BLaER1 treated with 17β-estradiol and CSF1 and Interleukin-3, amounts not matched to agents 10 nM and 100 nM (cell line): ENCODE measurements around the gene DTX4.

Experiments used
- H3K27ac ChIP-seq, 11 experiments: shearing (Covaris generic); formaldehyde crosslinking; 2 replicates each; pipeline ENCODE4 v1.8.1; 2022
- H3K27me3 ChIP-seq, 11 experiments: shearing (Covaris generic); formaldehyde crosslinking; 2 replicates each; pipeline ENCODE4 v1.8.1; 2022
- H3K36me3 ChIP-seq, 11 experiments: shearing (Covaris generic); formaldehyde crosslinking; 2 replicates each; pipeline ENCODE4 v1.8.1; 2022
- H3K4me1 ChIP-seq, 10 experiments: shearing (Covaris generic); formaldehyde crosslinking; 2 replicates each; pipeline ENCODE4 v1.8.1; 2022
- H3K4me2 ChIP-seq, 11 experiments: shearing (Covaris generic); formaldehyde crosslinking; 2 replicates each; pipeline ENCODE4 v1.8.1; 2022
- H3K4me3 ChIP-seq, 10 experiments: shearing (Covaris generic); formaldehyde crosslinking; 2 replicates each; pipeline ENCODE4 v1.8.1; 2022
- H3K9ac ChIP-seq, 11 experiments: shearing (Covaris generic); formaldehyde crosslinking; 2 replicates each; pipeline ENCODE4 v1.8.1; 2022
- H3K9me3 ChIP-seq, 11 experiments: shearing (Covaris generic); formaldehyde crosslinking; replicated peaks in 1 of 11; 2 replicates each; pipeline ENCODE4 v1.8.1; 2022
- H4K20me1 ChIP-seq, 11 experiments: shearing (Covaris generic); formaldehyde crosslinking; 2 replicates each; pipeline ENCODE4 v1.8.1; 2022
- Cebpa-rat ChIP-seq, 11 experiments: shearing (Covaris generic); IDR thresholded peaks; 2 replicates each; pipeline ENCODE4 v1.8.1; 2022

Gene DTX4

GRCh38 chr11:59221441-59221840 is 49.5 kb downstream of the DTX4 start:
- Histone ChIP-seq H3K4me3 (no peak overlapping the region), H3K4me1 (peaks cover 39 to 97% (median 67%) of the 10 kb centered on the region in 10 experiments), H3K36me3 (no peaks in the 10 kb centered on the region), H3K9ac (peak overlapping the region in 3 of 11 experiments; percentile 71 to 86 (median 83); a peak in 4 of 22 replicates), H3K27ac (peak overlapping the region in 6 of 11 experiments; percentile 68 to 98 (median 88); a peak in 10 of 22 replicates), H4K20me1 (no peaks in the 10 kb centered on the region), H3K9me3 (peaks cover 0 to 10% (median 0%) of the 10 kb centered on the region in 11 experiments; a peak in 6 of 22 replicates), H3K4me2 (peak overlapping the region in 6 of 11 experiments; percentile 1 to 90 (median 79); a peak in 11 of 22 replicates), H3K27me3 (no peaks in the 10 kb centered on the region)
- no peak for TF ChIP-seq Cebpa-rat (IDR thresholded peaks at IDR 0.05)

GRCh38 chr11:59222464-59223060 is 50.6 kb downstream of the DTX4 start:
- H3K9me3 ChIP-seq, result peaks cover 0 to 10% (median 0%) of the 10 kb centered on the region in 11 experiments; a peak in 6 of 22 replicates
- TF ChIP-seq Cebpa-rat (IDR thresholded peaks at IDR 0.05), result no peak; a peak in 1 of 22 replicates
- H3K4me3 ChIP-seq, result no peak overlapping the region
- H3K9ac ChIP-seq, result peak overlapping the region in 6 of 11 experiments; percentile 15 to 87 (median 66); a peak in 10 of 22 replicates
- no peaks in the 10 kb centered on the region for H3K27me3 ChIP-seq
- no peaks in the 10 kb centered on the region for H4K20me1 ChIP-seq
- H3K4me1 ChIP-seq, result peaks cover 28 to 96% (median 58%) of the 10 kb centered on the region in 10 experiments
- H3K36me3 ChIP-seq, result no peaks in the 10 kb centered on the region
- H3K27ac ChIP-seq, result peak overlapping the region in 9 of 11 experiments; percentile 11 to 98 (median 80); a peak in 16 of 22 replicates
- peak overlapping the region; percentile 14 to 90 (median 48); a peak in 18 of 22 replicates for H3K4me2 ChIP-seq

- H3K4me1 ChIP-seq, result peaks cover 23 to 90% (median 52%) of the 10 kb centered on the region in 10 experiments; a peak in 17 of 20 replicates
- no peaks in the 10 kb centered on the region for H3K27me3 ChIP-seq
- peak overlapping the region in 6 of 11 experiments; percentile 7 to 87 (median 66); a peak in 11 of 22 replicates for H3K9ac ChIP-seq
- no peaks in the 10 kb centered on the region for H3K36me3 ChIP-seq
- H4K20me1 ChIP-seq, result no peaks in the 10 kb centered on the region
- H3K4me2 ChIP-seq, result peak overlapping the region; percentile 17 to 86 (median 48); a peak in 19 of 22 replicates
- H3K4me3 ChIP-seq, result no peak overlapping the region
- peaks cover 0 to 10% (median 0%) of the 10 kb centered on the region in 11 experiments; a peak in 6 of 22 replicates for H3K9me3 ChIP-seq
- peak overlapping the region in 9 of 11 experiments; percentile 11 to 98 (median 80); a peak in 16 of 22 replicates for H3K27ac ChIP-seq
- TF ChIP-seq Cebpa-rat (IDR thresholded peaks at IDR 0.05), result no peak
These were observed 51.2 kb downstream of the DTX4 start for GRCh38 chr11:59223177-59223576.

- peak overlapping the region in 8 of 11 experiments; percentile 36 to 98 (median 80); a peak in 14 of 22 replicates for H3K27ac ChIP-seq
- peaks cover 0 to 10% (median 0%) of the 10 kb centered on the region in 11 experiments; a peak in 6 of 22 replicates for H3K9me3 ChIP-seq
- no peaks in the 10 kb centered on the region for H4K20me1 ChIP-seq
- no peak for TF ChIP-seq Cebpa-rat (IDR thresholded peaks at IDR 0.05)
- no peaks in the 10 kb centered on the region for H3K36me3 ChIP-seq
- H3K4me2 ChIP-seq, result peak overlapping the region; percentile 29 to 86 (median 51); a peak in 18 of 22 replicates
- no peaks in the 10 kb centered on the region for H3K27me3 ChIP-seq
- peaks cover 20 to 85% (median 48%) of the 10 kb centered on the region in 10 experiments; a peak in 17 of 20 replicates for H3K4me1 ChIP-seq
- peak overlapping the region in 4 of 11 experiments; percentile 61 to 87 (median 76); a peak in 7 of 22 replicates for H3K9ac ChIP-seq
- 0 out of 20 replicates have a peak overlapping the region, but pooled peaks of 1 of the 10 experiments have one; percentile 0 for H3K4me3 ChIP-seq
These were observed 51.7 kb downstream of the DTX4 start for GRCh38 chr11:59223611-59224010.

- H3K9me3 ChIP-seq, result peaks cover 0 to 10% (median 4%) of the 10 kb centered on the region in 11 experiments; a peak in 7 of 22 replicates
- no peaks in the 10 kb centered on the region for H3K27me3 ChIP-seq
- H3K27ac ChIP-seq, result peak overlapping the region in 10 of 11 experiments; percentile 7 to 98 (median 74); a peak in 17 of 22 replicates
- H3K4me2 ChIP-seq, result peak overlapping the region; percentile 29 to 86 (median 51)
- TF ChIP-seq Cebpa-rat (IDR thresholded peaks at IDR 0.05), result no peak
- H3K4me1 ChIP-seq, result peaks cover 20 to 83% (median 41%) of the 10 kb centered on the region in 10 experiments; a peak in 17 of 20 replicates
- no peaks in the 10 kb centered on the region for H3K36me3 ChIP-seq
- H3K9ac ChIP-seq, result peak overlapping the region in 5 of 11 experiments; percentile 38 to 87 (median 71); a peak in 9 of 22 replicates
- no peak overlapping the region for H3K4me3 ChIP-seq
- H4K20me1 ChIP-seq, result no peaks in the 10 kb centered on the region
These were observed 52.5 kb downstream of the DTX4 start for GRCh38 chr11:59224351-59224928.

- peaks cover 20 to 80% (median 41%) of the 10 kb centered on the region in 10 experiments; a peak in 17 of 20 replicates for H3K4me1 ChIP-seq
- H3K27ac ChIP-seq, result peak overlapping the region in 9 of 11 experiments; percentile 7 to 98 (median 80); a peak in 13 of 22 replicates
- no peak overlapping the region for H3K4me3 ChIP-seq
- peak overlapping the region in 7 of 11 experiments; percentile 29 to 86 (median 77); a peak in 11 of 22 replicates for H3K4me2 ChIP-seq
- no peaks in the 10 kb centered on the region for H3K36me3 ChIP-seq
- no peak for TF ChIP-seq Cebpa-rat (IDR thresholded peaks at IDR 0.05)
- peaks cover 0 to 13% (median 4%) of the 10 kb centered on the region in 11 experiments; a peak in 7 of 22 replicates for H3K9me3 ChIP-seq
- H3K9ac ChIP-seq, result peak overlapping the region in 4 of 11 experiments; percentile 44 to 87 (median 76); a peak in 6 of 22 replicates
- H4K20me1 ChIP-seq, result no peaks in the 10 kb centered on the region
- no peaks in the 10 kb centered on the region for H3K27me3 ChIP-seq
These were observed 53.1 kb downstream of the DTX4 start for GRCh38 chr11:59225017-59225416.

GRCh38 chr11:59226396-59226795 is 54.5 kb downstream of the DTX4 start:
- TF ChIP-seq Cebpa-rat (IDR thresholded peaks at IDR 0.05), result no peak
- no peak overlapping the region for H3K9ac ChIP-seq
- H3K4me1 ChIP-seq, result peaks cover 15 to 66% (median 31%) of the 10 kb centered on the region in 10 experiments; a peak in 17 of 20 replicates
- H3K4me3 ChIP-seq, result no peak overlapping the region
- H3K27me3 ChIP-seq, result no peaks in the 10 kb centered on the region
- peak overlapping the region in 2 of 11 experiments; percentile 97 to 98; a peak in 3 of 22 replicates for H3K27ac ChIP-seq
- H3K4me2 ChIP-seq, result peak overlapping the region in 3 of 11 experiments; percentile 9 to 86 (median 77); a peak in 5 of 22 replicates
- H4K20me1 ChIP-seq, result no peaks in the 10 kb centered on the region
- H3K36me3 ChIP-seq, result 0 out of 22 replicates have a peak, but pooled peaks cover 0 to 5% (median 0%) of the 10 kb centered on the region in 11 experiments
- H3K9me3 ChIP-seq, result peaks cover 6 to 22% (median 13%) of the 10 kb centered on the region in 11 experiments

- Histone ChIP-seq H3K27me3 (no peaks in the 10 kb centered on the region), H3K4me3 (no peak overlapping the region), H3K36me3 (peaks cover 0 to 6% (median 0%) of the 10 kb centered on the region in 11 experiments; a peak in 1 of 22 replicates), H3K4me2 (no peak overlapping the region), H3K9ac (no peak overlapping the region), H3K9me3 (peaks cover 54 to 98% (median 74%) of the 10 kb centered on the region in 11 experiments), H3K27ac (no peak overlapping the region), H4K20me1 (no peaks in the 10 kb centered on the region), H3K4me1 (peaks cover 0 to 3% (median 0%) of the 10 kb centered on the region in 10 experiments; a peak in 2 of 20 replicates)
- no peak for TF ChIP-seq Cebpa-rat (IDR thresholded peaks at IDR 0.05)
These were observed 68.4 kb downstream of the DTX4 start for GRCh38 chr11:59240322-59240721.
